Stomach (tissue), 4 donors: Measurements from ENCODE around the gene ACSBG1.

Experiments used
- EP300 ChIP-seq: sonication (generic); formaldehyde crosslinking; IDR thresholded peaks from one replicate; pipeline ENCODE4 v1.6.1; 2017; ENCODE audit warnings: antibody characterized with exemption
- POLR2A ChIP-seq, 4 donors: fragments of 450-650 bp; IDR thresholded peaks; one replicate each; pipeline ENCODE4 v1.6.1; 2016; ENCODE audit warnings: antibody characterized with exemption in 4 of 4, control low read depth in 2 of 4, mild to moderate bottlenecking in 1 of 4, moderate library complexity in 1 of 4
- POLR2AphosphoS5 ChIP-seq, 3 donors: sonication (generic); formaldehyde crosslinking; IDR thresholded peaks; one replicate each; pipeline ENCODE4 v1.6.1; 2016; ENCODE audit warnings: antibody characterized with exemption in 3 of 3
- TF ChIP-seq, protein P1 (sequence below), 7 experiments: fragments of 450-650 bp in 4 of 7; fragments of 200-600 bp in 3 of 7; sonication (generic) in 3 of 7; IDR thresholded peaks; one replicate each; pipeline ENCODE4 v1.5.1; 2016 to 2019; ENCODE audit warnings: antibody characterized with exemption in 7 of 7, control low read depth in 2 of 7, mild to moderate bottlenecking in 1 of 7

DNA sequence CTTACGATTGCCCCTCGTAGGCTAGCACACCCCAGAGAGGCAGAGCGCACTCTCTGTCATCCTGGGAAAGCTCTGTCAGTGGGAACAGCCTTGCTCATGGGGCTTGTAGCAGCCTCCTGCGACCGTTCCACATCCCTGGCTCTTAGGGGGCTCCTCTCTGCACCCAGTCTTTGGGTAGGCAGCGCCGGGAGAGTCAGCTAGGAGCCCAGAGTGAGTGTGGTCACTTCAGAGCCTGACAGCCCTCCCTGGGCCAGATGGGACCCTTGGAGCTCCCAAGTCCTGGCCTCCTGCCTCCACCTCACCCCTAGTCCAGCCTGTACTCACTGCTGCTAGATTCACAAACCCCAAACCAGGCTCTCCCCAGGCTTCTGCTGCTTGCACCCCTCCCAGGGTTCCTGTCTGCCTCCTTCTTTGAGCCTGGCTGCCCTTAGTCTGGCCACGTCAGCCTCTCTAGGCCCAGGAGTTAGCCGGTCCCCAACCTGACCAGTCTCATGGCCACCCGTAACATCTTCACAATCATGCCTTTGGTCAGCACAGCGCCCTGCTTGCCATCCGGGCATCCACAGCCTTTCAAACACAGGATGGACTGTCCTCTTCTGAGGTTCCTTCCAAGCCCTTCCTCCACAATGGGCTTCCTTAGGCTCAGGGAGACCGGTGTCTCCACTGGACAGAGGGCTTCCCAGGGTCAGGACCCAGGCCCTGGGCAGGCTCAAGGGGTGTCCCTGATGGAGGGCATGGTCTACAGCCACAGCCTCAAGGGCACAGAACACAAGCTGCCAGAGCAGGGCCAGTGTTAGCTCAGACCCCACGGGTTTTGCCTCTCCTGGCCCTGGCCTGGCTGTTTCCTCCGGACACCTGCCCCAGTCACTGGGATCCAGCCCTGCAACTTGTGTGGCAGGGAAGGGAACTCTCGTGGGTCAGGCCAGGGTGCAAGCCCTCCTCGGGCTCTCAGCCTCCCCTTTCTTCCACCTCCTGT, 4.6 kb downstream of the ACSBG1 start:
- no peak for TF ChIP-seq POLR2A (IDR thresholded peaks at IDR 0.05)
- TF ChIP-seq, protein P1, sequence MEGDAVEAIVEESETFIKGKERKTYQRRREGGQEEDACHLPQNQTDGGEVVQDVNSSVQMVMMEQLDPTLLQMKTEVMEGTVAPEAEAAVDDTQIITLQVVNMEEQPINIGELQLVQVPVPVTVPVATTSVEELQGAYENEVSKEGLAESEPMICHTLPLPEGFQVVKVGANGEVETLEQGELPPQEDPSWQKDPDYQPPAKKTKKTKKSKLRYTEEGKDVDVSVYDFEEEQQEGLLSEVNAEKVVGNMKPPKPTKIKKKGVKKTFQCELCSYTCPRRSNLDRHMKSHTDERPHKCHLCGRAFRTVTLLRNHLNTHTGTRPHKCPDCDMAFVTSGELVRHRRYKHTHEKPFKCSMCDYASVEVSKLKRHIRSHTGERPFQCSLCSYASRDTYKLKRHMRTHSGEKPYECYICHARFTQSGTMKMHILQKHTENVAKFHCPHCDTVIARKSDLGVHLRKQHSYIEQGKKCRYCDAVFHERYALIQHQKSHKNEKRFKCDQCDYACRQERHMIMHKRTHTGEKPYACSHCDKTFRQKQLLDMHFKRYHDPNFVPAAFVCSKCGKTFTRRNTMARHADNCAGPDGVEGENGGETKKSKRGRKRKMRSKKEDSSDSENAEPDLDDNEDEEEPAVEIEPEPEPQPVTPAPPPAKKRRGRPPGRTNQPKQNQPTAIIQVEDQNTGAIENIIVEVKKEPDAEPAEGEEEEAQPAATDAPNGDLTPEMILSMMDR (IDR thresholded peaks at IDR 0.05): no peak
- TF ChIP-seq POLR2AphosphoS5 (IDR thresholded peaks at IDR 0.05): no peak
- TF ChIP-seq EP300: no peak
